ENCODE measurements around the gene RGL1.

DNA sequence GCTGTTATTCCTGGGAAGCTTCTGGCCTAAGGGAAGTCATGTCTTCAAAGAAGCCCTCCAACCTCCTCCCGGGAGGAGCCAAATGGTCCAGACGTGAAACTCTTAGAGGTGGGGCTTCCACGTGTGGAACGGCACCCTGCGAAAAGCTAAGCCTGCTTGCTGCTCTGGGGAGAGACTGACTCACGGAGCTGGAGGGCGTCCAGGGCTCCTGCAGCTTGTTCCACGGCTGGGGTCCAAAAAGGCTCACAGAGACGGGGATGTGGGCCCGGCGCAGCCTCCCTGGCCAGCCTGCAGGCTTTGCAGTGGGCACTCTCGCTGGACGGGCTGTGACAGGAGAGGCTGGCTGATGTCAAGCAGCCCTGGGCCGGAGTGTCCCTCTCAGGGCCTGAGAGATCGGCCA is 127.5 kb downstream of the RGL1 start:
- no peak for TF ChIP-seq POLR2AphosphoS5 (IDR thresholded peaks at IDR 0.05; ENCODE audit: low read depth, low read length)
- TF ChIP-seq CTCF (IDR thresholded peaks at IDR 0.05): no peak
- TF ChIP-seq, protein P1, sequence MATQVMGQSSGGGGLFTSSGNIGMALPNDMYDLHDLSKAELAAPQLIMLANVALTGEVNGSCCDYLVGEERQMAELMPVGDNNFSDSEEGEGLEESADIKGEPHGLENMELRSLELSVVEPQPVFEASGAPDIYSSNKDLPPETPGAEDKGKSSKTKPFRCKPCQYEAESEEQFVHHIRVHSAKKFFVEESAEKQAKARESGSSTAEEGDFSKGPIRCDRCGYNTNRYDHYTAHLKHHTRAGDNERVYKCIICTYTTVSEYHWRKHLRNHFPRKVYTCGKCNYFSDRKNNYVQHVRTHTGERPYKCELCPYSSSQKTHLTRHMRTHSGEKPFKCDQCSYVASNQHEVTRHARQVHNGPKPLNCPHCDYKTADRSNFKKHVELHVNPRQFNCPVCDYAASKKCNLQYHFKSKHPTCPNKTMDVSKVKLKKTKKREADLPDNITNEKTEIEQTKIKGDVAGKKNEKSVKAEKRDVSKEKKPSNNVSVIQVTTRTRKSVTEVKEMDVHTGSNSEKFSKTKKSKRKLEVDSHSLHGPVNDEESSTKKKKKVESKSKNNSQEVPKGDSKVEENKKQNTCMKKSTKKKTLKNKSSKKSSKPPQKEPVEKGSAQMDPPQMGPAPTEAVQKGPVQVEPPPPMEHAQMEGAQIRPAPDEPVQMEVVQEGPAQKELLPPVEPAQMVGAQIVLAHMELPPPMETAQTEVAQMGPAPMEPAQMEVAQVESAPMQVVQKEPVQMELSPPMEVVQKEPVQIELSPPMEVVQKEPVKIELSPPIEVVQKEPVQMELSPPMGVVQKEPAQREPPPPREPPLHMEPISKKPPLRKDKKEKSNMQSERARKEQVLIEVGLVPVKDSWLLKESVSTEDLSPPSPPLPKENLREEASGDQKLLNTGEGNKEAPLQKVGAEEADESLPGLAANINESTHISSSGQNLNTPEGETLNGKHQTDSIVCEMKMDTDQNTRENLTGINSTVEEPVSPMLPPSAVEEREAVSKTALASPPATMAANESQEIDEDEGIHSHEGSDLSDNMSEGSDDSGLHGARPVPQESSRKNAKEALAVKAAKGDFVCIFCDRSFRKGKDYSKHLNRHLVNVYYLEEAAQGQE (IDR thresholded peaks at IDR 0.05; ENCODE audit: insufficient read depth in 1 of 2, low read depth in 2 of 2, low read length in 1 of 2): no peak
- no peak for TF ChIP-seq SIN3A (IDR thresholded peaks at IDR 0.05; ENCODE audit: borderline replicate concordance, insufficient read depth, low read depth, low read length)
- no peak for TF ChIP-seq TCF7L2 (IDR thresholded peaks at IDR 0.05; ENCODE audit: low read depth, low read length)
